OCI-LY7 (cell line): Measurements from ENCODE around the gene ANKRD44.

ENCODE experiments used
- EZH2phosphoT487 ChIP-seq: fragments of 200-600 bp; sonication (generic); IDR thresholded peaks from 2 replicates; pipeline ENCODE4 v1.6.1; 2018; ENCODE audit warnings: low read depth, borderline replicate concordance, mild to moderate bottlenecking, mixed run types, antibody characterized with exemption, low read length, moderate library complexity, mixed read lengths
- TF ChIP-seq, protein P1 (sequence below): fragments of 200-600 bp; sonication (generic); conservative IDR thresholded peaks from 2 replicates; pipeline ENCODE4 v1.5.1; 2014; ENCODE audit warnings: mild to moderate bottlenecking, antibody characterized with exemption, low read length, moderate library complexity, mixed read lengths

DNA sequence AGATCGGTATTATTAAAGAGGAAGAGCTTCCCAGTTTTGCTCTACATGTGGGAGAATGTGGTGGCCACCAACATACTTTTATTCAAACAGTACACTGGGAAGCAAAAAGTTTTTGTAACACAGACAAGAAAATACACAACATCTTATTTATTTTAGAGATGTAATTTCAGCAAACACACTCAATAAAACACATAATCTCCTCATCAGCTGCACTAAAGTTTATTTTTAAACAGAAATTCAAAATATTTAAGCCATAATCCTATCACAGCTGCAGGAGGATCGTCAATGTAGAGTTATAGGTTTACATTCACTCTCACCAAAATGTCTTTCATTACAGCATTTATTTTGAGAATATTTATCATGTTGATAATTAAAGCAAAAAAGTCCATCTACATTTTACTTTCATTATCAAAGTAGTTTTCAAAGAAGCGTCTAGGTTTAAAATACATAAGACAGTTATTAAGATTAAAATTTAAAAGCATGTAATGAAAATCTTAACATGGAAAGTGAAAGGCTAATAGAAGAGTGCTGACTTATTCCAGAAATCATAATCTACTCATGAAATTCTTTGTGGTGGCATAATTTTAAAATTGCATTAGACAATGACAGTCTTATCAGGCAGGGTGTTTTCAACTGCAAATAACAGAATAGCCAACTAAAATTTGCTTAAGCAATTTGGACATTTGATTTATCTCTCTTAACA, 61.0 kb downstream of the ANKRD44 start:
- TF ChIP-seq, protein P1, sequence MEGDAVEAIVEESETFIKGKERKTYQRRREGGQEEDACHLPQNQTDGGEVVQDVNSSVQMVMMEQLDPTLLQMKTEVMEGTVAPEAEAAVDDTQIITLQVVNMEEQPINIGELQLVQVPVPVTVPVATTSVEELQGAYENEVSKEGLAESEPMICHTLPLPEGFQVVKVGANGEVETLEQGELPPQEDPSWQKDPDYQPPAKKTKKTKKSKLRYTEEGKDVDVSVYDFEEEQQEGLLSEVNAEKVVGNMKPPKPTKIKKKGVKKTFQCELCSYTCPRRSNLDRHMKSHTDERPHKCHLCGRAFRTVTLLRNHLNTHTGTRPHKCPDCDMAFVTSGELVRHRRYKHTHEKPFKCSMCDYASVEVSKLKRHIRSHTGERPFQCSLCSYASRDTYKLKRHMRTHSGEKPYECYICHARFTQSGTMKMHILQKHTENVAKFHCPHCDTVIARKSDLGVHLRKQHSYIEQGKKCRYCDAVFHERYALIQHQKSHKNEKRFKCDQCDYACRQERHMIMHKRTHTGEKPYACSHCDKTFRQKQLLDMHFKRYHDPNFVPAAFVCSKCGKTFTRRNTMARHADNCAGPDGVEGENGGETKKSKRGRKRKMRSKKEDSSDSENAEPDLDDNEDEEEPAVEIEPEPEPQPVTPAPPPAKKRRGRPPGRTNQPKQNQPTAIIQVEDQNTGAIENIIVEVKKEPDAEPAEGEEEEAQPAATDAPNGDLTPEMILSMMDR = no peak
- TF ChIP-seq EZH2phosphoT487 = no peak
